ENCODE measurements around the gene POU2F3. TPM values are rescaled to one million over a fixed set of nuclear protein-coding genes. Genes with fewer than 3 reads are reported as not detected.
A peak's percentile ranks its signal among the peaks of the same experiment; 100 is the strongest.

POU2F3 gene
- total RNA-seq, 4 donors from 2014 or later = not detected

GRCh38 chr11:120326845-120327281 lies 86.9 kb downstream of the POU2F3 start:
- H3K36me3 ChIP-seq = no peaks in the 10 kb centered on the region
- intact Hi-C loops (cut with DNase I; ENCODE audit: low total_unique reads) = loop anchor here (5.0 kb wide), 1 partner anchor 160 kb away; no protein-coding TSS in a partner anchor
- H3K27me3 ChIP-seq = peaks cover 0 to 17% (median 0%) of the 10 kb centered on the region in 3 donors
- TF ChIP-seq POLR2A (IDR thresholded peaks at IDR 0.05) (no peak), CTCF (IDR thresholded peaks at IDR 0.05 in 4 of 5, conservative IDR thresholded peaks at IDR 0.05 in 1 of 5) (no peak)
- H3K9me3 ChIP-seq = no peaks in the 10 kb centered on the region
- H3K27ac ChIP-seq = peak overlapping the region; percentile 50 to 85 (median 74)
- H3K4me3 ChIP-seq = no peak overlapping the region
- ATAC-seq = no peak
- DNase-seq = no peak
- in situ Hi-C loops (cut with MboI; ENCODE audit: low sequenced_read_pairs in 4 of 4) = loop anchor here in 2 of 4 donors (25.0 kb wide), 1 partner anchor 110 kb away; no protein-coding TSS in a partner anchor
- H3K4me1 ChIP-seq = peaks cover 6 to 8% of the 10 kb centered on the region in 2 donors

- H3K4me3 ChIP-seq = no peak overlapping the region
- ATAC-seq (no peak), DNase-seq (no peak)
- no peaks in the 10 kb centered on the region for H3K9me3 ChIP-seq
- peaks cover 10% of the 10 kb centered on the region in 2 donors for H3K4me1 ChIP-seq
- in situ Hi-C loops (cut with MboI; ENCODE audit: low sequenced_read_pairs in 4 of 4) (loop anchor here in 2 of 4 donors (25.0 kb wide), 1 partner anchor 110 kb away; no protein-coding TSS in a partner anchor), intact Hi-C loops (cut with DNase I; ENCODE audit: low total_unique reads) (loop anchor here (5.0 kb wide), 1 partner anchor 160 kb away; no protein-coding TSS in a partner anchor)
- TF ChIP-seq POLR2A (IDR thresholded peaks at IDR 0.05) (no peak), CTCF (IDR thresholded peaks at IDR 0.05 in 4 of 5, conservative IDR thresholded peaks at IDR 0.05 in 1 of 5) (no peak)
- peak overlapping the region in 2 of 4 donors; percentile 50 to 83 for H3K27ac ChIP-seq
- H3K36me3 ChIP-seq = no peaks in the 10 kb centered on the region
- peaks cover 0 to 17% (median 0%) of the 10 kb centered on the region in 3 donors for H3K27me3 ChIP-seq
Measured at GRCh38 chr11:120327311-120327710, 87.4 kb downstream of the POU2F3 start.

GRCh38 chr11:120329556-120329955 lies 89.6 kb downstream of the POU2F3 start:
- in situ Hi-C loops (cut with MboI; ENCODE audit: low sequenced_read_pairs in 4 of 4) (loop anchor here in 2 of 4 donors (25.0 kb wide), 1 partner anchor 108 kb away; no protein-coding TSS in a partner anchor), intact Hi-C loops (cut with DNase I; ENCODE audit: low total_unique reads) (loop anchor here (5.0 kb wide), 1 partner anchor 158 kb away; no protein-coding TSS in a partner anchor)
- DNase-seq (no peak), ATAC-seq (no peak)
- no peak for TF ChIP-seq POLR2A (IDR thresholded peaks at IDR 0.05)
- TF ChIP-seq CTCF (IDR thresholded peaks at IDR 0.05 in 4 of 5, conservative IDR thresholded peaks at IDR 0.05 in 1 of 5) = no peak
- H3K4me1 ChIP-seq = peaks cover 10 to 24% of the 10 kb centered on the region in 2 donors
- no peaks in the 10 kb centered on the region for H3K36me3 ChIP-seq
- H3K27ac ChIP-seq = no peak overlapping the region
- H3K4me3 ChIP-seq = no peak overlapping the region
- H3K9me3 ChIP-seq = no peaks in the 10 kb centered on the region
- H3K27me3 ChIP-seq = peaks cover 0 to 17% (median 0%) of the 10 kb centered on the region in 3 donors

- Histone ChIP-seq H3K27ac (no peak overlapping the region), H3K36me3 (no peaks in the 10 kb centered on the region), H3K27me3 (peaks cover 0 to 17% (median 0%) of the 10 kb centered on the region in 3 donors), H3K4me1 (peaks cover 10 to 24% of the 10 kb centered on the region in 2 donors), H3K9me3 (no peaks in the 10 kb centered on the region), H3K4me3 (no peak overlapping the region)
- no peak for ATAC-seq
- intact Hi-C loops (cut with DNase I; ENCODE audit: low total_unique reads) (loop anchor here (5.0 kb wide), 1 partner anchor 357 kb away; no protein-coding TSS in a partner anchor), in situ Hi-C loops (cut with MboI; ENCODE audit: low sequenced_read_pairs in 4 of 4) (loop anchor here (5.0 to 25.0 kb wide), 3 partner anchors 97 to 107 kb away; no protein-coding TSS in a partner anchor)
- TF ChIP-seq POLR2A (IDR thresholded peaks at IDR 0.05) (no peak), CTCF (IDR thresholded peaks at IDR 0.05 in 4 of 5, conservative IDR thresholded peaks at IDR 0.05 in 1 of 5) (no peak)
- DNase-seq = no peak
Measured at GRCh38 chr11:120330045-120330444, 90.1 kb downstream of the POU2F3 start.

Data from gastrocnemius medialis (tissue), 4 donors.